Keratinocyte (primary cell): ENCODE measurements around the gene CIBAR2. TPM values are rescaled to one million over a fixed set of nuclear protein-coding genes. Genes with fewer than 3 reads are reported as not detected.

Experiments used
- DNase-seq: peaks from one replicate; pipeline ENCODE4 v3.0.0-alpha.2; 2011; ENCODE audit warnings: low read depth, missing footprints, low spot score
- FAIRE-seq: peaks from 2 replicates; lab custom pipeline; 2011; peaks lifted over from hg19 to GRCh38; lab: Jason Lieb, UNC
- H2AFZ ChIP-seq: 2 replicates; pipeline ENCODE4 v1.6.0; 2012; ENCODE audit warnings: low read length, control low read depth, inconsistent platforms; ENCODE audit not compliant: control insufficient read depth
- H3K27ac ChIP-seq: 2 replicates; pipeline ENCODE4 v1.5.1; 2011; ENCODE audit warnings: low read length; ENCODE audit not compliant: control insufficient read depth, insufficient read depth
- H3K27me3 ChIP-seq: 3 replicates; pipeline ENCODE4 v1.6.0; 2011; ENCODE audit warnings: low read length; ENCODE audit not compliant: control insufficient read depth, insufficient read depth; ENCODE audit errors: extremely low read depth
- H3K36me3 ChIP-seq, 2 experiments: 2 replicates in 1 of 2; 3 replicates in 1 of 2; pipeline ENCODE4 v1.5.1; 2011; ENCODE audit warnings: low read length in 2 of 2, mild to moderate bottlenecking in 1 of 2; ENCODE audit not compliant: control insufficient read depth in 2 of 2, insufficient read depth in 2 of 2; ENCODE audit errors: extremely low read depth in 1 of 2
- H3K4me1 ChIP-seq: 3 replicates; pipeline ENCODE4 v1.5.1; 2011; ENCODE audit warnings: low read length; ENCODE audit not compliant: control insufficient read depth, insufficient read depth; ENCODE audit errors: extremely low read depth
- H3K4me2 ChIP-seq: 3 replicates; pipeline ENCODE4 v1.6.0; 2011; ENCODE audit warnings: low read depth, low read length; ENCODE audit not compliant: control insufficient read depth, insufficient read depth; ENCODE audit errors: extremely low read depth
- H3K4me3 ChIP-seq, 3 experiments: fragments of 200-600 bp in 1 of 3; sonication (generic) in 1 of 3; 2 replicates in 2 of 3; 3 replicates in 1 of 3; pipeline ENCODE4 v1.5.1; 2011 to 2016; ENCODE audit warnings: low read length in 3 of 3, mild to moderate bottlenecking in 3 of 3, control low read depth in 2 of 3, inconsistent platforms in 1 of 3, low read depth in 1 of 3, mixed read lengths in 1 of 3, mixed run types in 1 of 3, moderate library complexity in 1 of 3; ENCODE audit not compliant: control insufficient read depth in 2 of 3, insufficient read depth in 2 of 3; ENCODE audit errors: extremely low read depth in 1 of 3
- H3K79me2 ChIP-seq: 2 replicates; pipeline ENCODE4 v1.6.0; 2012; ENCODE audit warnings: low read length; ENCODE audit not compliant: control insufficient read depth, insufficient read depth
- H3K9ac ChIP-seq: 3 replicates; pipeline ENCODE4 v1.6.0; 2011; ENCODE audit warnings: low read length; ENCODE audit not compliant: control insufficient read depth, insufficient read depth; ENCODE audit errors: extremely low read depth
- H3K9me1 ChIP-seq: 3 replicates; pipeline ENCODE4 v1.6.0; 2011; ENCODE audit warnings: low read length; ENCODE audit not compliant: control insufficient read depth, insufficient read depth; ENCODE audit errors: extremely low read depth
- H3K9me3 ChIP-seq: 2 replicates; pipeline ENCODE4 v1.5.1; 2012; ENCODE audit warnings: low read depth, low read length; ENCODE audit not compliant: control insufficient read depth
- H4K20me1 ChIP-seq: 3 replicates; pipeline ENCODE4 v1.6.0; 2011; ENCODE audit warnings: low read length; ENCODE audit not compliant: control insufficient read depth, insufficient read depth; ENCODE audit errors: extremely low read depth
- EZH2 ChIP-seq: IDR thresholded peaks from one replicate; pipeline ENCODE4 v1.6.1; 2012; ENCODE audit warnings: inconsistent platforms, mild to moderate bottlenecking, low read length, moderate library complexity
- dilution Hi-C: fragments of 300-500 bp; cut with MboI; formaldehyde crosslinking; loops from one replicate; pipeline ENCODE4 v1.7.0; 2020; ENCODE audit warnings: low sequenced_read_pairs; ENCODE audit not compliant: extremely low pct_ligation_motif_present
- polyA plus RNA-seq, 5 experiments: library from polyadenylated mRNA; depleted of rRNA in 3 of 5; stranded (reverse) in 3 of 5; stranded (forward) in 1 of 5; unstranded in 1 of 5; fragments of >200 nt; gene quantifications; 1 replicate in 1 of 5; 2 replicates in 3 of 5; 3 replicates in 1 of 5; pipeline versions ENCODE4 v1.2.1 to v1.2.3, GENCODE V29; 2011 to 2012; ENCODE audit warnings: missing spikeins in 2 of 5, low read depth in 1 of 5, low replicate concordance in 1 of 5
- TF ChIP-seq, protein P1 (sequence below), 3 experiments: IDR thresholded peaks in 1 of 3; conservative IDR thresholded peaks in 1 of 3; optimal IDR thresholded peaks in 1 of 3; 2 replicates in 2 of 3; 3 replicates in 1 of 3; pipeline versions ENCODE3 to v1.5.1; 2011; ENCODE audit warnings: low read length in 3 of 3, mild to moderate bottlenecking in 3 of 3, moderate library complexity in 2 of 3, control low read depth in 1 of 3, inconsistent platforms in 1 of 3; ENCODE audit not compliant: insufficient read depth in 2 of 3; ENCODE audit errors: extremely low read depth in 1 of 3

The CIBAR2 gene
- polyA plus RNA-seq, 1 donor (not counting 4 experiments of a cell fraction or from before 2014, with no cell fraction given): not detected

DNA sequence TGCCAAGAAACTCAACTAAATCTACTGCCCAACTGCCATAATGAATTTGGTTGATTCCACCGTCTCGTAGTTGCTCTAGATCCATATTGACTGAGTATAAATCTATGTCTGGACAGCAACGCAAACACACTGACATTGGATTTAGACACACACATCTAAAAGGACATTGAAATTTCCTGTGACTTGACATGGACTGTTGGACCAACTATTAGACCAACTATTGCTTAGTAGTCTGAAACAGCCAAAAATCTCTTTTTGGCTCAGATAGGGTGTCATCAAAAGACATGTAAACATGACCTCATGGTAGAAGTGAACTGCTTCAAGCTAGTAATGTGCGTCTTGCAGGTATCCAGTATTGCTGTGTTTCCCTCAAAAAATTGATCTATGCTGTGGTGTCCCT, 53.4 kb downstream of the CIBAR2 start:
- TF ChIP-seq, protein P1, sequence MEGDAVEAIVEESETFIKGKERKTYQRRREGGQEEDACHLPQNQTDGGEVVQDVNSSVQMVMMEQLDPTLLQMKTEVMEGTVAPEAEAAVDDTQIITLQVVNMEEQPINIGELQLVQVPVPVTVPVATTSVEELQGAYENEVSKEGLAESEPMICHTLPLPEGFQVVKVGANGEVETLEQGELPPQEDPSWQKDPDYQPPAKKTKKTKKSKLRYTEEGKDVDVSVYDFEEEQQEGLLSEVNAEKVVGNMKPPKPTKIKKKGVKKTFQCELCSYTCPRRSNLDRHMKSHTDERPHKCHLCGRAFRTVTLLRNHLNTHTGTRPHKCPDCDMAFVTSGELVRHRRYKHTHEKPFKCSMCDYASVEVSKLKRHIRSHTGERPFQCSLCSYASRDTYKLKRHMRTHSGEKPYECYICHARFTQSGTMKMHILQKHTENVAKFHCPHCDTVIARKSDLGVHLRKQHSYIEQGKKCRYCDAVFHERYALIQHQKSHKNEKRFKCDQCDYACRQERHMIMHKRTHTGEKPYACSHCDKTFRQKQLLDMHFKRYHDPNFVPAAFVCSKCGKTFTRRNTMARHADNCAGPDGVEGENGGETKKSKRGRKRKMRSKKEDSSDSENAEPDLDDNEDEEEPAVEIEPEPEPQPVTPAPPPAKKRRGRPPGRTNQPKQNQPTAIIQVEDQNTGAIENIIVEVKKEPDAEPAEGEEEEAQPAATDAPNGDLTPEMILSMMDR (optimal IDR thresholded peaks at IDR 0.05 in 1 of 3, IDR thresholded peaks at IDR 0.05 in 1 of 3, conservative IDR thresholded peaks at IDR 0.05 in 1 of 3; ENCODE audit: extremely low read depth in 1 of 3, insufficient read depth in 2 of 3, low read length in 3 of 3): no peak
- TF ChIP-seq EZH2: no peak
- H3K4me2 ChIP-seq: no peak overlapping the region
- H3K9ac ChIP-seq: no peak overlapping the region
- H3K4me1 ChIP-seq: peaks cover 6% of the 10 kb centered on the region
- DNase-seq (no peak), FAIRE-seq (no peak)
- no peaks in the 10 kb centered on the region for H3K36me3 ChIP-seq
- H2AFZ ChIP-seq: no peak overlapping the region
- no peaks in the 10 kb centered on the region for H4K20me1 ChIP-seq
- H3K4me3 ChIP-seq: no peak overlapping the region
- no peaks in the 10 kb centered on the region for H3K9me3 ChIP-seq
- no peaks in the 10 kb centered on the region for H3K27me3 ChIP-seq
- dilution Hi-C loops: no loop called here
- H3K9me1 ChIP-seq: no peaks in the 10 kb centered on the region
- H3K27ac ChIP-seq: no peak overlapping the region
- H3K79me2 ChIP-seq: no peaks in the 10 kb centered on the region

DNA sequence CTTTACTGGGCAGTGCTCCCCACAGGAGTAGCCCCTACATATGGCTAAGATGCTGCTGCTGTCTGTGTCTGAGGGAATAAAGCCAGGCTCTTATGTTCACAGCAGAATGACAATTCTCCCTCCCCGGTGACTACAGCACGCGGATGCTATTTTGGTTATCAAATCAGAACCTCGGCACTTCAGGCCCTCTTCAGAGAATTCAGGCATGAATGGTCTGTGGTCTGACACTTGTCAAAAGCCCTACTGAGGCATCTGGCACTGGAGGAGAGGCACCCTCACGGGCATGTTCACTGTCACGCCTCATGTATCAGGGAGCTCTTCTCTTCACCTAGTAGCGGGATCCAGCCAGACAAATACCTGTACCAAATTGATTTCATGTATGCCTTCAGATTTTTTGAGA, 54.3 kb downstream of the CIBAR2 start:
- Histone ChIP-seq H3K9me1 (no peaks in the 10 kb centered on the region), H2AFZ (no peak overlapping the region), H3K4me3 (no peak overlapping the region), H3K4me2 (no peak overlapping the region), H3K79me2 (no peaks in the 10 kb centered on the region), H3K9me3 (no peaks in the 10 kb centered on the region), H4K20me1 (no peaks in the 10 kb centered on the region), H3K36me3 (no peaks in the 10 kb centered on the region), H3K27ac (no peak overlapping the region), H3K4me1 (peaks cover 6% of the 10 kb centered on the region), H3K9ac (no peak overlapping the region), H3K27me3 (no peaks in the 10 kb centered on the region)
- DNase-seq (no peak), FAIRE-seq (no peak)
- TF ChIP-seq, protein P1 (optimal IDR thresholded peaks at IDR 0.05 in 1 of 3, IDR thresholded peaks at IDR 0.05 in 1 of 3, conservative IDR thresholded peaks at IDR 0.05 in 1 of 3; ENCODE audit: extremely low read depth in 1 of 3, insufficient read depth in 2 of 3, low read length in 3 of 3): no peak
- TF ChIP-seq EZH2: no peak
- dilution Hi-C loops: no loop called here
